GM12874 (cell line): ENCODE measurements around the gene ARPC1B.

ENCODE experiments used
- CTCF ChIP-seq: IDR thresholded peaks from 2 replicates; pipeline ENCODE4 v1.5.1; 2011; ENCODE audit warnings: low read depth, mild to moderate bottlenecking, control low read depth, low read length, moderate library complexity; ENCODE audit not compliant: insufficient read depth

The ARPC1B gene

GRCh38 chr7:99396418-99397296 is 22.1 kb downstream of the ARPC1B start:
- TF ChIP-seq CTCF: no peak

GRCh38 chr7:99397297-99397983 is 22.9 kb downstream of the ARPC1B start:
- no peak for TF ChIP-seq CTCF

- TF ChIP-seq CTCF: no peak
Observed at GRCh38 chr7:99398891-99399445, 24.4 kb downstream of the ARPC1B start.

GRCh38 chr7:99399597-99399996 is 25.1 kb downstream of the ARPC1B start:
- no peak for TF ChIP-seq CTCF

- no peak for TF ChIP-seq CTCF
Observed at GRCh38 chr7:99402854-99403253, 28.3 kb downstream of the ARPC1B start.

- no peak for TF ChIP-seq CTCF
Observed at GRCh38 chr7:99403764-99404163, 29.2 kb downstream of the ARPC1B start.

- no peak for TF ChIP-seq CTCF
Observed at GRCh38 chr7:99404235-99404976, 29.9 kb downstream of the ARPC1B start.
